Cardiac fibroblast (primary cell): ENCODE results near the gene CNTNAP2.

Source experiments
- DNase-seq, 2 donors: peaks; one replicate each; pipeline versions ENCODE4 v3.0.0 to v3.0.0-alpha.2; 2010; ENCODE audit warnings: low read depth in 2 of 2
- H3K4me3 ChIP-seq, 2 donors: replicated peaks in 1 of 2; 1 replicate in 1 of 2; 2 replicates in 1 of 2; pipeline ENCODE4 v1.5.1; 2011; ENCODE audit warnings: low read depth in 2 of 2, low read length in 2 of 2, mild to moderate bottlenecking in 2 of 2, moderate library complexity in 1 of 2
- CTCF ChIP-seq: IDR thresholded peaks from one replicate; pipeline ENCODE4 v1.5.1; 2011; ENCODE audit warnings: low read depth, mild to moderate bottlenecking, low read length, inconsistent platforms

CNTNAP2 gene

GRCh38 chr7:146094356-146094755 lies 22.2 kb upstream of the CNTNAP2 start:
- no peak overlapping the region for H3K4me3 ChIP-seq
- DNase-seq = no peak
- TF ChIP-seq CTCF = no peak

- DNase-seq = no peak
- no peak for TF ChIP-seq CTCF
- no peak overlapping the region for H3K4me3 ChIP-seq
These were observed 19.6 kb upstream of the CNTNAP2 start for GRCh38 chr7:146096994-146097393.

- no peak for TF ChIP-seq CTCF
- no peak for DNase-seq
- H3K4me3 ChIP-seq = no peak overlapping the region
These were observed 10.3 kb upstream of the CNTNAP2 start for GRCh38 chr7:146106319-146106718.

- no peak overlapping the region for H3K4me3 ChIP-seq
- TF ChIP-seq CTCF = no peak
- no peak for DNase-seq
These were observed 3.8 kb upstream of the CNTNAP2 start for GRCh38 chr7:146112755-146113154.

- DNase-seq = no peak
- H3K4me3 ChIP-seq = peak overlapping the region; percentile 52 to 57
- no peak for TF ChIP-seq CTCF
These were observed 1.1 kb upstream of the CNTNAP2 start for GRCh38 chr7:146115548-146115850.

GRCh38 chr7:146115851-146116520 lies 615 bp upstream of the CNTNAP2 start:
- DNase-seq = peak; percentile 41 to 63
- peak overlapping the region; percentile 57 to 60 for H3K4me3 ChIP-seq
- TF ChIP-seq CTCF = no peak

- DNase-seq = no peak
- no peak overlapping the region for H3K4me3 ChIP-seq
- no peak for TF ChIP-seq CTCF
These were observed 975 bp downstream of the CNTNAP2 start for GRCh38 chr7:146117576-146117975.
